ENCODE measurements around the gene LGALS12. TPM values are rescaled to one million over a fixed set of nuclear protein-coding genes. Genes with fewer than 3 reads are reported as not detected.

Gene LGALS12
- total and polyA plus RNA-seq, 10 of the 15 experiments (the other 5 are each of a cell fraction or from before 2014, with no cell fraction given) = not detected

- TF ChIP-seq CBX3 (IDR thresholded peaks at IDR 0.05; ENCODE audit: borderline replicate concordance, low read depth) (no peak), RB1 (IDR thresholded peaks at IDR 0.05; ENCODE audit: borderline replicate concordance) (no peak), IKZF1 (conservative IDR thresholded peaks at IDR 0.05) (no peak), PML (IDR thresholded peaks at IDR 0.05; ENCODE audit: low read length) (no peak), NFXL1 (IDR thresholded peaks at IDR 0.05; ENCODE audit: borderline replicate concordance) (no peak), SMARCA5 (IDR thresholded peaks at IDR 0.05) (no peak)
- TF ChIP-seq, protein P1, sequence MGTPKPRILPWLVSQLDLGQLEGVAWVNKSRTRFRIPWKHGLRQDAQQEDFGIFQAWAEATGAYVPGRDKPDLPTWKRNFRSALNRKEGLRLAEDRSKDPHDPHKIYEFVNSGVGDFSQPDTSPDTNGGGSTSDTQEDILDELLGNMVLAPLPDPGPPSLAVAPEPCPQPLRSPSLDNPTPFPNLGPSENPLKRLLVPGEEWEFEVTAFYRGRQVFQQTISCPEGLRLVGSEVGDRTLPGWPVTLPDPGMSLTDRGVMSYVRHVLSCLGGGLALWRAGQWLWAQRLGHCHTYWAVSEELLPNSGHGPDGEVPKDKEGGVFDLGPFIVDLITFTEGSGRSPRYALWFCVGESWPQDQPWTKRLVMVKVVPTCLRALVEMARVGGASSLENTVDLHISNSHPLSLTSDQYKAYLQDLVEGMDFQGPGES (IDR thresholded peaks at IDR 0.05) = no peak
These were observed 33.5 kb upstream of the LGALS12 start (continued) for GRCh38 chr11:63472372-63472771.

DNA sequence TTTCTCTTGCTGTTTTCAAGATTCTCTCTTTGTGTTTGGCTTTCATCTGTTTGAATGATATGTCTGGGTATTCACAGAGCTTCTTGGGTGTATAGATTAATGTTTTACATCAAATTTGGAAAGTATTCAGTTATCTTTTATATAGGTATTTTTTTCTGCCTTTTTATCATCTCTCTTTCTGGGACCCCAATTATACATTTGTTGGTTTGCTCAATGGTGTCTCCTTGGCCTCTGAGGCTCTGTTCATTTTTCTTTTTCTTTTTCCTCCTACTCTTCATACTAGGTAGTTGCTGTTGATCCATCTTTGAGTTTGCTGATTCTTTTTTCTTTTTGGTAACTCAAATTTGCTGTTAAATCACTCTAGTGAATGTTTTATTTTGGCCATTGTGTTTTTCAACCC lies 29.3 kb upstream of the LGALS12 start:
- no peak for DNase-seq (ENCODE audit: low read depth, low spot score)
- ChIA-PET POLR2A (no interaction called here), CTCF (interaction anchor here (1.4 to 5.6 kb wide), 2 partner anchors 159 to 262 kb away, joined by 4 to 92 read pairs; no protein-coding TSS in a partner anchor), SMC1A (ENCODE audit: uncharacterized antibody, unreplicated experiment) (no interaction called here), RAD21 (ENCODE audit: unreplicated experiment) (no interaction called here)
- no peaks in the 10 kb centered on the region for H3K27me3 ChIP-seq (replicated peaks in 1 of 2; ENCODE audit: control insufficient read depth in 2 of 2, insufficient read depth in 2 of 2, low read length in 1 of 2)
- intact Hi-C loops (cut with micrococcal nuclease; ENCODE audit: unreplicated experiment) (no loop called here), in situ Hi-C loops (cut with MboI) (loop anchor here (5.0 kb wide), 2 partner anchors 161 to 261 kb away; no protein-coding TSS in a partner anchor)
- H3K4me1 ChIP-seq (ENCODE audit: control insufficient read depth, insufficient read depth, low read length) = no peaks in the 10 kb centered on the region
- no peak for FAIRE-seq
- no peak overlapping the region for H2AFZ ChIP-seq (ENCODE audit: control insufficient read depth, low read depth, low read length)
- H3K36me3 ChIP-seq (ENCODE audit: control insufficient read depth in 2 of 2, insufficient read depth in 2 of 2, low read length in 1 of 2) = no peaks in the 10 kb centered on the region
- no peak overlapping the region for H3K27ac ChIP-seq (ENCODE audit: control insufficient read depth, insufficient read depth)
- no peak overlapping the region for H3K9ac ChIP-seq (ENCODE audit: control insufficient read depth, insufficient read depth, low read length)
- H3K9me3 ChIP-seq (replicated peaks; ENCODE audit: control insufficient read depth, insufficient read depth, low read length) = no peaks in the 10 kb centered on the region
- no peak for ATAC-seq
- no peak overlapping the region for H3K4me3 ChIP-seq
- no TSS peak for BruUV-seq (replicated peaks)
- no peaks in the 10 kb centered on the region for H3K79me2 ChIP-seq (ENCODE audit: control insufficient read depth, insufficient read depth, low read length)
- H3K4me2 ChIP-seq (ENCODE audit: control insufficient read depth, insufficient read depth) = no peak overlapping the region
- H4K20me1 ChIP-seq (ENCODE audit: control insufficient read depth, insufficient read depth) = no peaks in the 10 kb centered on the region
- TF ChIP-seq FOXM1 (IDR thresholded peaks at IDR 0.05; ENCODE audit: low read depth, low read length) (no peak), SIN3A (IDR thresholded peaks at IDR 0.05; ENCODE audit: low read depth, low read length) (no peak), ASH2L (IDR thresholded peaks at IDR 0.05; ENCODE audit: borderline replicate concordance, low read depth) (no peak), SMAD5 (IDR thresholded peaks at IDR 0.05; ENCODE audit: low read depth) (no peak), KDM1A (IDR thresholded peaks at IDR 0.05; ENCODE audit: borderline replicate concordance) (no peak), SIX5 (IDR thresholded peaks at IDR 0.05; ENCODE audit: low read depth, low read length, severe bottlenecking) (no peak), ELK1 (IDR thresholded peaks at IDR 0.05; ENCODE audit: low read depth, low read length) (no peak)
- TF ChIP-seq, protein P2, sequence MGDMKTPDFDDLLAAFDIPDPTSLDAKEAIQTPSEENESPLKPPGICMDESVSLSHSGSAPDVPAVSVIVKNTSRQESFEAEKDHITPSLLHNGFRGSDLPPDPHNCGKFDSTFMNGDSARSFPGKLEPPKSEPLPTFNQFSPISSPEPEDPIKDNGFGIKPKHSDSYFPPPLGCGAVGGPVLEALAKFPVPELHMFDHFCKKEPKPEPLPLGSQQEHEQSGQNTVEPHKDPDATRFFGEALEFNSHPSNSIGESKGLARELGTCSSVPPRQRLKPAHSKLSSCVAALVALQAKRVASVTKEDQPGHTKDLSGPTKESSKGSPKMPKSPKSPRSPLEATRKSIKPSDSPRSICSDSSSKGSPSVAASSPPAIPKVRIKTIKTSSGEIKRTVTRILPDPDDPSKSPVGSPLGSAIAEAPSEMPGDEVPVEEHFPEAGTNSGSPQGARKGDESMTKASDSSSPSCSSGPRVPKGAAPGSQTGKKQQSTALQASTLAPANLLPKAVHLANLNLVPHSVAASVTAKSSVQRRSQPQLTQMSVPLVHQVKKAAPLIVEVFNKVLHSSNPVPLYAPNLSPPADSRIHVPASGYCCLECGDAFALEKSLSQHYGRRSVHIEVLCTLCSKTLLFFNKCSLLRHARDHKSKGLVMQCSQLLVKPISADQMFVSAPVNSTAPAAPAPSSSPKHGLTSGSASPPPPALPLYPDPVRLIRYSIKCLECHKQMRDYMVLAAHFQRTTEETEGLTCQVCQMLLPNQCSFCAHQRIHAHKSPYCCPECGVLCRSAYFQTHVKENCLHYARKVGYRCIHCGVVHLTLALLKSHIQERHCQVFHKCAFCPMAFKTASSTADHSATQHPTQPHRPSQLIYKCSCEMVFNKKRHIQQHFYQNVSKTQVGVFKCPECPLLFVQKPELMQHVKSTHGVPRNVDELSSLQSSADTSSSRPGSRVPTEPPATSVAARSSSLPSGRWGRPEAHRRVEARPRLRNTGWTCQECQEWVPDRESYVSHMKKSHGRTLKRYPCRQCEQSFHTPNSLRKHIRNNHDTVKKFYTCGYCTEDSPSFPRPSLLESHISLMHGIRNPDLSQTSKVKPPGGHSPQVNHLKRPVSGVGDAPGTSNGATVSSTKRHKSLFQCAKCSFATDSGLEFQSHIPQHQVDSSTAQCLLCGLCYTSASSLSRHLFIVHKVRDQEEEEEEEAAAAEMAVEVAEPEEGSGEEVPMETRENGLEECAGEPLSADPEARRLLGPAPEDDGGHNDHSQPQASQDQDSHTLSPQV (IDR thresholded peaks at IDR 0.05) = no peak

All from GM12878 (cell line).